ENCODE results near the gene GALNT5. TPM values are rescaled to one million over a fixed set of nuclear protein-coding genes. Genes with fewer than 3 reads are reported as not detected.

Gene GALNT5
- 2.9 and 3.1 TPM in 2 replicates for total RNA-seq

GRCh38 chr2:157257312-157258252 is at the start of gene GALNT5:
TSS of gene GALNT5 (plus strand) at chr2:157257705. CDS start at chr2:157258083, 378 bp downstream.
- no peaks in the 10 kb centered on the region for H3K36me3 ChIP-seq (ENCODE audit: control insufficient read depth, insufficient read depth, low read length)
- TF ChIP-seq CTCF (IDR thresholded peaks at IDR 0.05; ENCODE audit: insufficient read depth, low read length, poor library complexity, severe bottlenecking): no peak
- peak within 1 kb of the TSS; percentile 40 for H3K4me3 ChIP-seq (ENCODE audit: low read depth, low read length)
- no peaks in the 10 kb centered on the region for H3K27me3 ChIP-seq (ENCODE audit: control insufficient read depth, insufficient read depth, low read length)
- no peak for DNase-seq (ENCODE audit: low read depth)

GRCh38 chr2:157216286-157216965 is 41.1 kb upstream of the GALNT5 start:
- DNase-seq (ENCODE audit: low read depth): no peak
- Histone ChIP-seq H3K36me3 (ENCODE audit: control insufficient read depth, insufficient read depth, low read length) (no peaks in the 10 kb centered on the region), H3K4me3 (ENCODE audit: low read depth, low read length) (no peak overlapping the region), H3K27me3 (ENCODE audit: control insufficient read depth, insufficient read depth, low read length) (no peaks in the 10 kb centered on the region)
- no peak for TF ChIP-seq CTCF (IDR thresholded peaks at IDR 0.05; ENCODE audit: insufficient read depth, low read length, poor library complexity, severe bottlenecking)

- DNase-seq (ENCODE audit: low read depth): no peak
- no peak for TF ChIP-seq CTCF (IDR thresholded peaks at IDR 0.05; ENCODE audit: insufficient read depth, low read length, poor library complexity, severe bottlenecking)
- Histone ChIP-seq H3K36me3 (ENCODE audit: control insufficient read depth, insufficient read depth, low read length) (no peaks in the 10 kb centered on the region), H3K4me3 (ENCODE audit: low read depth, low read length) (no peak overlapping the region), H3K27me3 (ENCODE audit: control insufficient read depth, insufficient read depth, low read length) (no peaks in the 10 kb centered on the region)
These were observed 40.1 kb upstream of the GALNT5 start for GRCh38 chr2:157217409-157217808.

- Histone ChIP-seq H3K27me3 (ENCODE audit: control insufficient read depth, insufficient read depth, low read length) (no peaks in the 10 kb centered on the region), H3K36me3 (ENCODE audit: control insufficient read depth, insufficient read depth, low read length) (no peaks in the 10 kb centered on the region), H3K4me3 (ENCODE audit: low read depth, low read length) (no peak overlapping the region)
- no peak for DNase-seq (ENCODE audit: low read depth)
- TF ChIP-seq CTCF (IDR thresholded peaks at IDR 0.05; ENCODE audit: insufficient read depth, low read length, poor library complexity, severe bottlenecking): no peak
These were observed 38.6 kb upstream of the GALNT5 start for GRCh38 chr2:157218911-157219310.

GRCh38 chr2:157220502-157220901 is 37.0 kb upstream of the GALNT5 start:
- TF ChIP-seq CTCF (IDR thresholded peaks at IDR 0.05; ENCODE audit: insufficient read depth, low read length, poor library complexity, severe bottlenecking): no peak
- no peak for DNase-seq (ENCODE audit: low read depth)
- Histone ChIP-seq H3K36me3 (ENCODE audit: control insufficient read depth, insufficient read depth, low read length) (no peaks in the 10 kb centered on the region), H3K27me3 (ENCODE audit: control insufficient read depth, insufficient read depth, low read length) (no peaks in the 10 kb centered on the region), H3K4me3 (ENCODE audit: low read depth, low read length) (no peak overlapping the region)
